Measurements from ENCODE around the gene SUGCT.

- TF ChIP-seq POLR2A (IDR thresholded peaks at IDR 0.05) = no peak
- TF ChIP-seq CTCF (IDR thresholded peaks at IDR 0.05) = no peak
- TF ChIP-seq EP300 (IDR thresholded peaks at IDR 0.05) = no peak
- no peak for TF ChIP-seq POLR2AphosphoS5 (IDR thresholded peaks at IDR 0.05)
Measured at GRCh38 chr7:40851001-40851400, 716.2 kb downstream of the SUGCT start.

All from stomach (tissue), 4 donors.